SK-N-SH (cell line): ENCODE data around the gene NRIP3. TPM values are rescaled to one million over a fixed set of nuclear protein-coding genes. Genes with fewer than 3 reads are reported as not detected.
"Not testable (repeated sequence)": the region's sequence is repeated elsewhere in the genome, so short reads cannot be mapped to it uniquely, and the experiment has no call there.

Experiments
- CTCF ChIA-PET: fragments of 300-600, 350-600 bp; formaldehyde crosslinking; extraction: SDS; loops from one replicate; lab custom pipeline; 2021; lab: Yijun Ruan, JAX
- POLR2A ChIA-PET: fragments of 350-600 bp; sonication (Branson Sonifier 250); formaldehyde crosslinking; extraction: SDS; loops from one replicate; lab custom pipeline; 2020; ENCODE audit warnings: antibody characterized with exemption, inconsistent platforms; lab: Yijun Ruan, JAX
- DNase-seq: peaks from one replicate; pipeline ENCODE4 v3.0.0; 2012
- H2AFZ ChIP-seq: fragments of 200-600 bp; sonication (generic); 2 replicates; pipeline ENCODE4 v1.8.1; 2016; ENCODE audit warnings: antibody characterized with exemption, mild to moderate bottlenecking, low read depth
- H3F3A ChIP-seq: fragments of 200-600 bp; sonication (generic); replicated peaks from 2 replicates; pipeline ENCODE3; 2016; ENCODE audit warnings: antibody characterized with exemption, mild to moderate bottlenecking; ENCODE audit not compliant: insufficient read depth
- H3K27ac ChIP-seq, 2 experiments: fragments of 200-500 bp in 1 of 2; fragments of 200-600 bp in 1 of 2; sonication (Bioruptor generic) in 1 of 2; sonication (generic), shearing (Covaris generic) in 1 of 2; 2 replicates each; pipeline versions ENCODE4 v1.5.1 to v1.6.1; 2014 to 2016; ENCODE audit warnings: low read depth in 2 of 2, inconsistent platforms in 1 of 2, low read length in 1 of 2, mild to moderate bottlenecking in 1 of 2, mixed read lengths in 1 of 2
- H3K27me3 ChIP-seq: fragments of 200-600 bp; sonication (generic), shearing (Covaris generic); 2 replicates; pipeline ENCODE4 v1.6.1; 2016; ENCODE audit warnings: mixed run types; ENCODE audit not compliant: insufficient read depth
- H3K36me3 ChIP-seq, 2 experiments: fragments of 200-500 bp in 1 of 2; fragments of 200-600 bp in 1 of 2; sonication (Bioruptor generic) in 1 of 2; sonication (generic) in 1 of 2; replicated peaks in 1 of 2; 2 replicates each; pipeline versions ENCODE3 to v1.5.1; 2014 to 2016; ENCODE audit warnings: low read length in 1 of 2, mild to moderate bottlenecking in 1 of 2; ENCODE audit not compliant: insufficient read depth in 2 of 2, control insufficient read depth in 1 of 2
- H3K4me1 ChIP-seq, 2 experiments: fragments of 200-500 bp in 1 of 2; fragments of 200-600 bp in 1 of 2; sonication (Bioruptor generic) in 1 of 2; sonication (generic), shearing (Covaris generic) in 1 of 2; 2 replicates each; pipeline versions ENCODE4 v1.5.1 to v1.6.1; 2014 to 2016; ENCODE audit warnings: low read depth in 1 of 2, low read length in 1 of 2, mixed run types in 1 of 2; ENCODE audit not compliant: insufficient read depth in 2 of 2, control insufficient read depth in 1 of 2
- H3K4me2 ChIP-seq: fragments of 200-600 bp; sonication (generic), shearing (Covaris generic); 2 replicates; pipeline ENCODE4 v1.6.1; 2017; ENCODE audit warnings: mixed run types
- H3K4me3 ChIP-seq, 2 experiments: fragments of 200-500 bp in 1 of 2; fragments of 200-600 bp in 1 of 2; sonication (Bioruptor generic) in 1 of 2; sonication (generic), shearing (Covaris generic) in 1 of 2; 2 replicates each; pipeline versions ENCODE4 v1.5.1 to v1.8.1; 2014 to 2016; ENCODE audit warnings: low read depth in 2 of 2, inconsistent platforms in 1 of 2, low read length in 1 of 2, mild to moderate bottlenecking in 1 of 2, mixed read lengths in 1 of 2, moderate library complexity in 1 of 2
- H3K79me2 ChIP-seq: fragments of 200-600 bp; sonication (generic); 2 replicates; pipeline ENCODE4 v1.8.1; 2017; ENCODE audit warnings: mild to moderate bottlenecking; ENCODE audit not compliant: insufficient read depth
- H3K9ac ChIP-seq: fragments of 200-600 bp; sonication (generic); 2 replicates; pipeline ENCODE4 v1.6.1; 2017; ENCODE audit warnings: mixed run types
- H3K9me2 ChIP-seq: fragments of 200-600 bp; sonication (generic); 2 replicates; pipeline ENCODE4 v1.6.1; 2017; ENCODE audit warnings: mixed run types
- H3K9me3 ChIP-seq: fragments of 200-600 bp; sonication (generic); 2 replicates; pipeline ENCODE4 v1.6.1; 2017; ENCODE audit warnings: mixed run types, mild to moderate bottlenecking, moderate library complexity
- H4K20me1 ChIP-seq: fragments of 200-600 bp; sonication (generic); 2 replicates; pipeline ENCODE4 v1.6.1; 2017; ENCODE audit warnings: mild to moderate bottlenecking, mixed run types; ENCODE audit not compliant: insufficient read depth
- ELF1 ChIP-seq: IDR thresholded peaks from 2 replicates; pipeline ENCODE4 v1.4.0; 2012
- EP300 ChIP-seq, 2 experiments: IDR thresholded peaks; 2 replicates each; pipeline versions ENCODE4 v1.4.0 to v1.6.1; 2012; ENCODE audit warnings: borderline replicate concordance in 1 of 2, low read depth in 1 of 2, low read length in 1 of 2
- EZH2phosphoT487 ChIP-seq: fragments of 200-600 bp; sonication (generic); IDR thresholded peaks from 2 replicates; pipeline ENCODE4 v1.6.1; 2017; ENCODE audit warnings: low read depth, mixed run types, mild to moderate bottlenecking, antibody characterized with exemption, moderate library complexity, borderline replicate concordance
- GABPA ChIP-seq: IDR thresholded peaks from 2 replicates; pipeline ENCODE4 v1.4.0; 2012; ENCODE audit warnings: low read depth, mild to moderate bottlenecking
- GATA2 ChIP-seq: sonication (generic); formaldehyde crosslinking; IDR thresholded peaks from 2 replicates; pipeline ENCODE4 v1.5.0; 2020; ENCODE audit warnings: mild to moderate bottlenecking, missing genetic modification reagents
- MXI1 ChIP-seq: IDR thresholded peaks from 2 replicates; pipeline ENCODE4 v1.6.1; 2012; ENCODE audit warnings: mild to moderate bottlenecking, low read depth, low read length, improper control_type of control experiment
- SIN3A ChIP-seq: IDR thresholded peaks from 2 replicates; pipeline ENCODE4 v1.6.1; 2012; ENCODE audit warnings: low read depth, mild to moderate bottlenecking, low read length, moderate library complexity, borderline replicate concordance
- TAF1 ChIP-seq: IDR thresholded peaks from 2 replicates; pipeline ENCODE4 v1.6.1; 2012; ENCODE audit warnings: low read depth, mild to moderate bottlenecking, low read length, moderate library complexity, borderline replicate concordance
- TCF12 ChIP-seq: IDR thresholded peaks from 2 replicates; pipeline ENCODE4 v1.4.0; 2012
- TEAD4 ChIP-seq: IDR thresholded peaks from 2 replicates; pipeline ENCODE4 v1.4.0; 2012; ENCODE audit warnings: mild to moderate bottlenecking, borderline replicate concordance; ENCODE audit not compliant: insufficient read depth
- WGBS: methylation state at CpG from one replicate; pipeline ENCODE4 v1.1.6; 2017; ENCODE audit warnings: low lambda C conversion rate; 5-methylcytosine and 5-hydroxymethylcytosine counted together
- polyA plus RNA-seq, 3 experiments: library from polyadenylated mRNA; depleted of rRNA; stranded (reverse); fragments of >200 nt; gene quantifications; 2 replicates each; pipeline ENCODE4 v1.2.3, GENCODE V29; 2012
- TF ChIP-seq, protein P1 (sequence below): fragments of 150-350 bp; IDR thresholded peaks from 2 replicates; pipeline ENCODE4 v1.6.1; 2017; ENCODE audit warnings: antibody characterized with exemption, low read length, low read depth, borderline replicate concordance
- TF ChIP-seq, protein P2 (sequence below): fragments of 150-350 bp; IDR thresholded peaks from 2 replicates; pipeline ENCODE4 v1.6.1; 2016; ENCODE audit warnings: mild to moderate bottlenecking, low read depth, low read length

The NRIP3 gene
- polyA plus RNA-seq, 1 of the 3 experiments (the other 2 are of a cell fraction), result 2.1 TPM

DNA sequence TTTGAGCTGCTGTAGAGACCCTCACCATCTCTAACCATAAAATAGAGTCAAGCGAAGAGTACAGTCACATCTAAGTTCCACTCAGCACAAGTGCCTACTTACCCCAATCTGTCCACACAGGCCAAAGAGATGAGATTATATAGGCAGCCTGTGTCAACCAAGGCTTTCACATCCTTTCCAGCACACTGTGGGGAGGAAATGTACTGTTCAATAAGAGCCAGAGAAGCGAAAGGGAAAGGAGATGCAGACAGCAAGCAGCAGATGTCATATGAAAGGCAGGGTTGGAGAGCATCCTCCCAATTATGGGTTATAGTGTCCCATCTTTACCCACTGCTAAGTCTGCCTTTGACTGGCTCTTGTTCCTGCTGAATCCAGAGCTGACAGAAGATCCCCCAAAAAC is 16.4 kb downstream of the NRIP3 start:
- Histone ChIP-seq H3K4me3 (no peak overlapping the region), H3K4me2 (no peak overlapping the region), H3K9ac (no peak overlapping the region), H3F3A (peaks cover 15% of the 10 kb centered on the region), H3K4me1 (peaks cover 0 to 10% of the 10 kb centered on the region in 2 experiments; a peak in 2 of 4 replicates), H3K36me3 (no peaks in the 10 kb centered on the region), H4K20me1 (no peaks in the 10 kb centered on the region), H2AFZ (no peak overlapping the region), H3K9me2 (no peaks in the 10 kb centered on the region), H3K27me3 (no peaks in the 10 kb centered on the region), H3K27ac (no peak overlapping the region), H3K79me2 (no peaks in the 10 kb centered on the region), H3K9me3 (no peaks in the 10 kb centered on the region)
- CTCF ChIA-PET, result interaction anchor here (1.0 kb wide), 1 partner anchor 28 kb away, joined by 5 read pairs; no protein-coding TSS in a partner anchor
- no peak for DNase-seq
- WGBS, result 75% methylated on average over 2 of the region's 2 CpGs
- POLR2A ChIA-PET, result no interaction called here
- TF ChIP-seq, protein P1, sequence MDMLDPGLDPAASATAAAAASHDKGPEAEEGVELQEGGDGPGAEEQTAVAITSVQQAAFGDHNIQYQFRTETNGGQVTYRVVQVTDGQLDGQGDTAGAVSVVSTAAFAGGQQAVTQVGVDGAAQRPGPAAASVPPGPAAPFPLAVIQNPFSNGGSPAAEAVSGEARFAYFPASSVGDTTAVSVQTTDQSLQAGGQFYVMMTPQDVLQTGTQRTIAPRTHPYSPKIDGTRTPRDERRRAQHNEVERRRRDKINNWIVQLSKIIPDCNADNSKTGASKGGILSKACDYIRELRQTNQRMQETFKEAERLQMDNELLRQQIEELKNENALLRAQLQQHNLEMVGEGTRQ, result no peak
- TF ChIP-seq TAF1, result no peak
- TF ChIP-seq ELF1, result no peak
- TF ChIP-seq SIN3A, result no peak
- no peak for TF ChIP-seq EP300 (IDR thresholded peaks at IDR 0.05; ENCODE audit: borderline replicate concordance in 1 of 2, low read depth in 1 of 2, low read length in 1 of 2)
- no peak for TF ChIP-seq GATA2 (CRISPR knock-in tag)
- TF ChIP-seq GABPA, result no peak
- no peak for TF ChIP-seq TEAD4
- TF ChIP-seq TCF12, result no peak
- TF ChIP-seq, protein P2, sequence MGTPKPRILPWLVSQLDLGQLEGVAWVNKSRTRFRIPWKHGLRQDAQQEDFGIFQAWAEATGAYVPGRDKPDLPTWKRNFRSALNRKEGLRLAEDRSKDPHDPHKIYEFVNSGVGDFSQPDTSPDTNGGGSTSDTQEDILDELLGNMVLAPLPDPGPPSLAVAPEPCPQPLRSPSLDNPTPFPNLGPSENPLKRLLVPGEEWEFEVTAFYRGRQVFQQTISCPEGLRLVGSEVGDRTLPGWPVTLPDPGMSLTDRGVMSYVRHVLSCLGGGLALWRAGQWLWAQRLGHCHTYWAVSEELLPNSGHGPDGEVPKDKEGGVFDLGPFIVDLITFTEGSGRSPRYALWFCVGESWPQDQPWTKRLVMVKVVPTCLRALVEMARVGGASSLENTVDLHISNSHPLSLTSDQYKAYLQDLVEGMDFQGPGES, result no peak
- TF ChIP-seq MXI1, result no peak
- no peak for TF ChIP-seq EZH2phosphoT487

DNA sequence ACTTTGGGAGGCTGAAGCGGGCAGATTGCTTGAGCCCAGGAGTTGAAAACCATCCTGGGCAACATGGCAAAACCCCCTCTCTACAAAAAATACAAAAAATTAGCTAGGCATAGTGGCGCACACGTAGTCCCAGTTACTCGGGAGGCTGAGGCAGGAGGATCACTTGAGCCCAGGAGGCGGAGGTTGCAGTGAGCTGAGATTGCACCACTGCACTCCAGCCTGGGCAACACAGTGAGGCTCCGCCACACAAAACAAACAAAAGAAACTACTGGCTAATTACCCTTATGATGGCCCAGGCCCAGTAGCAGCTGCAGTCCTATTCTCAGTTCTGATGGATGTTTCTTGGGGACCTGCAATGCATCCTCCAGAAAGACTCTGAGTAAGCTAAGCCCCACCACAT is 17.0 kb downstream of the NRIP3 start:
- Histone ChIP-seq H3K4me1 (peaks cover 0 to 10% of the 10 kb centered on the region in 2 experiments; a peak in 2 of 4 replicates), H3F3A (peaks cover 15% of the 10 kb centered on the region)
- H2AFZ ChIP-seq, H3K9me3 ChIP-seq, H3K9me2 ChIP-seq, H3K27me3 ChIP-seq, POLR2A ChIA-PET, H3K27ac ChIP-seq, DNase-seq, H4K20me1 ChIP-seq, H3K4me3 ChIP-seq, H3K36me3 ChIP-seq, H3K9ac ChIP-seq, H3K4me2 ChIP-seq, H3K79me2 ChIP-seq: not testable (repeated sequence)
- CTCF ChIA-PET, result interaction anchor here (0.6 to 1.0 kb wide), 2 partner anchors 27 to 30 kb away, joined by 3 to 5 read pairs; no protein-coding TSS in a partner anchor
- 98% methylated on average over 5 of the region's 6 CpGs for WGBS
